Right lobe of liver (tissue), 4 donors: ENCODE measurements around the gene ATM.

Experiments used
- POLR2A ChIP-seq: fragments of 450-650 bp; IDR thresholded peaks from one replicate; pipeline ENCODE4 v1.6.1; 2017; ENCODE audit warnings: antibody characterized with exemption, mild to moderate bottlenecking
- TF ChIP-seq, protein P1 (sequence below), 4 donors: fragments of 200-600 bp in 3 of 4; fragments of 450-650 bp in 1 of 4; IDR thresholded peaks; one replicate each; pipeline versions ENCODE4 v1.5.1 to v1.8.0; 2016 to 2022; ENCODE audit warnings: antibody characterized with exemption in 4 of 4, mild to moderate bottlenecking in 2 of 4
- donor health status: DM: no; HTN: no; CAD: no.
- donor health status: DM: no; HTN: no; CAD: no.
- donor health status: DM: no; HTN: yes; CAD: no.

DNA sequence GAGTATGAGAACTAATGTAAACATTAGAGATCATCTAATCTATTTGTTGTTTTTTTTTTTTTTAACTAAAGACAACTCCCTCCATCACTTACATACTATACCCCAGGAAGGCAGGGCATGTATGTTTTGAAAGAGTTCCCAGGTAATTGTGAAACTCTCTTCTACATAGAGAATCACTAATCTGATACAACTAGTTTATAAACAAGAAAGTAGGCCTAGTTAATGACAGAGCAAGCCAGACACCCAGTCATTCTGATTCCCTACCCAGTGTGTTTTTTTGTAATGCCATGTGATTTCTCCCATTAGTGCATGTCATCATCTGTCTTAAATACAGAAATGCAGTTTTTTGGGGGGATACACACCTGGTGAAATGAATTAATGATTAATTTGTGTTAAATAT is 123.6 kb downstream of the ATM start:
- TF ChIP-seq, protein P1, sequence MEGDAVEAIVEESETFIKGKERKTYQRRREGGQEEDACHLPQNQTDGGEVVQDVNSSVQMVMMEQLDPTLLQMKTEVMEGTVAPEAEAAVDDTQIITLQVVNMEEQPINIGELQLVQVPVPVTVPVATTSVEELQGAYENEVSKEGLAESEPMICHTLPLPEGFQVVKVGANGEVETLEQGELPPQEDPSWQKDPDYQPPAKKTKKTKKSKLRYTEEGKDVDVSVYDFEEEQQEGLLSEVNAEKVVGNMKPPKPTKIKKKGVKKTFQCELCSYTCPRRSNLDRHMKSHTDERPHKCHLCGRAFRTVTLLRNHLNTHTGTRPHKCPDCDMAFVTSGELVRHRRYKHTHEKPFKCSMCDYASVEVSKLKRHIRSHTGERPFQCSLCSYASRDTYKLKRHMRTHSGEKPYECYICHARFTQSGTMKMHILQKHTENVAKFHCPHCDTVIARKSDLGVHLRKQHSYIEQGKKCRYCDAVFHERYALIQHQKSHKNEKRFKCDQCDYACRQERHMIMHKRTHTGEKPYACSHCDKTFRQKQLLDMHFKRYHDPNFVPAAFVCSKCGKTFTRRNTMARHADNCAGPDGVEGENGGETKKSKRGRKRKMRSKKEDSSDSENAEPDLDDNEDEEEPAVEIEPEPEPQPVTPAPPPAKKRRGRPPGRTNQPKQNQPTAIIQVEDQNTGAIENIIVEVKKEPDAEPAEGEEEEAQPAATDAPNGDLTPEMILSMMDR (IDR thresholded peaks at IDR 0.05), result no peak
- no peak for TF ChIP-seq POLR2A
